Tibial artery (tissue), 4 donors: ENCODE measurements around the gene EVA1C.

Experiments
- DNase-seq, 2 donors: peaks; one replicate each; pipeline ENCODE4 v3.0.0-alpha.2; 2019
- H3K27ac ChIP-seq, 2 donors: fragments of 200-600 bp; sonication (generic) in 1 of 2; 1 replicate in 1 of 2; 2 replicates in 1 of 2; pipeline ENCODE4 v1.5.1; 2018 to 2019; ENCODE audit warnings: mild to moderate bottlenecking in 1 of 2
- H3K27me3 ChIP-seq, 2 donors: fragments of 200-600 bp; sonication (generic) in 1 of 2; one replicate each; pipeline versions ENCODE4 v1.5.1 to v1.6.0; 2016 to 2019
- H3K36me3 ChIP-seq, 3 donors: fragments of 200-600 bp; sonication (generic) in 2 of 3; one replicate each; pipeline ENCODE4 v1.5.1; 2016 to 2019; ENCODE audit warnings: mild to moderate bottlenecking in 2 of 3
- H3K4me1 ChIP-seq, 4 donors: fragments of 200-600 bp; sonication (generic) in 2 of 4; 1 replicate in 3 of 4; 2 replicates in 1 of 4; pipeline ENCODE4 v1.5.1; 2016 to 2019
- H3K4me3 ChIP-seq, 2 donors: fragments of 200-600 bp; sonication (generic) in 1 of 2; 1 replicate in 1 of 2; 2 replicates in 1 of 2; pipeline ENCODE4 v1.5.1; 2018 to 2019; ENCODE audit warnings: mild to moderate bottlenecking in 2 of 2
- H3K9me3 ChIP-seq, 3 donors: fragments of 200-600 bp; sonication (generic) in 1 of 3; one replicate each; pipeline ENCODE4 v1.5.1; 2016 to 2019
- CTCF ChIP-seq, 2 experiments: fragments of 200-600 bp in 1 of 2; fragments of 450-650 bp in 1 of 2; IDR thresholded peaks; one replicate each; pipeline ENCODE4 v1.5.1; 2017 to 2019; ENCODE audit warnings: antibody characterized with exemption in 2 of 2, mild to moderate bottlenecking in 1 of 2, moderate library complexity in 1 of 2
- intact Hi-C: fragments of 100-400 bp; cut with DNase I; formaldehyde crosslinking; loops from one replicate; pipeline ENCODE4 v1.15.0; 2023; ENCODE audit warnings: low total_unique reads

The EVA1C gene

GRCh38 chr21:32475162-32475812, 62.8 kb downstream of the EVA1C start:
- intact Hi-C loops, result no loop called here

GRCh38 chr21:32476661-32477423, 64.3 kb downstream of the EVA1C start:
- Histone ChIP-seq H3K4me1 (peaks cover 0 to 27% (median 15%) of the 10 kb centered on the region in 4 donors), H3K4me3 (no peak overlapping the region), H3K27me3 (no peaks in the 10 kb centered on the region), H3K36me3 (peaks cover 27 to 40% (median 31%) of the 10 kb centered on the region in 3 donors), H3K9me3 (no peaks in the 10 kb centered on the region), H3K27ac (no peak overlapping the region)
- no peak for DNase-seq
- intact Hi-C loops, result no loop called here
- no peak for TF ChIP-seq CTCF (IDR thresholded peaks at IDR 0.05)

More at GRCh38 chr21:32475162-32475812, 62.8 kb downstream of the EVA1C start:
- no peak overlapping the region for H3K4me3 ChIP-seq
- peaks cover 0 to 21% (median 15%) of the 10 kb centered on the region in 4 donors for H3K4me1 ChIP-seq
- no peak for DNase-seq
- TF ChIP-seq CTCF (IDR thresholded peaks at IDR 0.05), result no peak
- H3K27me3 ChIP-seq, result no peaks in the 10 kb centered on the region
- no peaks in the 10 kb centered on the region for H3K9me3 ChIP-seq
- H3K27ac ChIP-seq, result peak overlapping the region in 1 of 2 donors; percentile 14
- H3K36me3 ChIP-seq, result peaks cover 28 to 52% (median 47%) of the 10 kb centered on the region in 3 donors

- no peak overlapping the region for H3K4me3 ChIP-seq
- intact Hi-C loops, result no loop called here
- peaks cover 0 to 27% (median 15%) of the 10 kb centered on the region in 4 donors for H3K4me1 ChIP-seq
- H3K9me3 ChIP-seq, result no peaks in the 10 kb centered on the region
- H3K27me3 ChIP-seq, result no peaks in the 10 kb centered on the region
- no peak for DNase-seq
- H3K36me3 ChIP-seq, result peaks cover 23 to 35% (median 26%) of the 10 kb centered on the region in 3 donors
- H3K27ac ChIP-seq, result no peak overlapping the region
- TF ChIP-seq CTCF (IDR thresholded peaks at IDR 0.05), result no peak
Measured at GRCh38 chr21:32477424-32477745, 64.9 kb downstream of the EVA1C start.

GRCh38 chr21:32481875-32482408, 69.4 kb downstream of the EVA1C start:
- H3K9me3 ChIP-seq, result no peaks in the 10 kb centered on the region
- intact Hi-C loops, result no loop called here
- peaks cover 1 to 29% (median 14%) of the 10 kb centered on the region in 3 donors for H3K36me3 ChIP-seq
- H3K4me3 ChIP-seq, result no peak overlapping the region
- DNase-seq, result no peak
- no peak for TF ChIP-seq CTCF (IDR thresholded peaks at IDR 0.05)
- H3K27ac ChIP-seq, result no peak overlapping the region
- H3K27me3 ChIP-seq, result no peaks in the 10 kb centered on the region
- H3K4me1 ChIP-seq, result peaks cover 0 to 6% (median 0%) of the 10 kb centered on the region in 4 donors

- no peaks in the 10 kb centered on the region for H3K27me3 ChIP-seq
- no peak for DNase-seq
- H3K4me1 ChIP-seq, result peaks cover 0 to 6% (median 0%) of the 10 kb centered on the region in 4 donors
- H3K27ac ChIP-seq, result no peak overlapping the region
- no peak for TF ChIP-seq CTCF (IDR thresholded peaks at IDR 0.05)
- H3K4me3 ChIP-seq, result no peak overlapping the region
- H3K9me3 ChIP-seq, result no peaks in the 10 kb centered on the region
- H3K36me3 ChIP-seq, result peaks cover 0 to 25% (median 14%) of the 10 kb centered on the region in 3 donors
- intact Hi-C loops, result no loop called here
Measured at GRCh38 chr21:32482565-32483292, 70.2 kb downstream of the EVA1C start.
